Measurements from ENCODE around the gene FZD1. TPM values are rescaled to one million over a fixed set of nuclear protein-coding genes. Genes with fewer than 3 reads are reported as not detected.

Gene FZD1
- total RNA-seq, 1 donor from 2014 or later: 0.55 TPM

GRCh38 chr7:91240376-91240941, 23.8 kb upstream of the FZD1 start:
- ChIA-PET POLR2A (no interaction called here), CTCF (no interaction called here)
- Mint-ChIP-seq H3K9me3 (no peaks in the 10 kb centered on the region), H3K36me3 (ENCODE audit: low read depth) (no peaks in the 10 kb centered on the region), H3K4me3 (no peak overlapping the region), H3K27me3 (peaks cover 6% of the 10 kb centered on the region), H3K27ac (no peak overlapping the region), H3K4me1 (no peaks in the 10 kb centered on the region)
- intact Hi-C loops (cut with micrococcal nuclease): no loop called here
- no peak for ATAC-seq (ENCODE audit: low read depth)
- no peak for TF ChIP-seq CTCF (IDR thresholded peaks at IDR 0.05)
- no peak for DNase-seq

- TF ChIP-seq CTCF (IDR thresholded peaks at IDR 0.05): no peak
- no peak for ATAC-seq (ENCODE audit: low read depth)
- Mint-ChIP-seq H3K27me3 (peaks cover 6% of the 10 kb centered on the region), H3K4me3 (no peak overlapping the region), H3K36me3 (ENCODE audit: low read depth) (no peaks in the 10 kb centered on the region), H3K9me3 (no peaks in the 10 kb centered on the region), H3K4me1 (no peaks in the 10 kb centered on the region), H3K27ac (no peak overlapping the region)
- CTCF ChIA-PET: no interaction called here
- no peak for DNase-seq
- POLR2A ChIA-PET: no interaction called here
- intact Hi-C loops (cut with micrococcal nuclease): no loop called here
Observed at GRCh38 chr7:91242097-91242844, 22.0 kb upstream of the FZD1 start.

GRCh38 chr7:91243591-91244301, 20.5 kb upstream of the FZD1 start:
- H3K4me1 Mint-ChIP-seq: no peaks in the 10 kb centered on the region
- POLR2A ChIA-PET: no interaction called here
- TF ChIP-seq CTCF (IDR thresholded peaks at IDR 0.05): no peak
- H3K27me3 Mint-ChIP-seq: peaks cover 6% of the 10 kb centered on the region
- CTCF ChIA-PET: no interaction called here
- no peaks in the 10 kb centered on the region for H3K36me3 Mint-ChIP-seq (ENCODE audit: low read depth)
- H3K9me3 Mint-ChIP-seq: no peaks in the 10 kb centered on the region
- ATAC-seq (ENCODE audit: low read depth) (no peak), DNase-seq (no peak)
- no peak overlapping the region for H3K4me3 Mint-ChIP-seq
- no peak overlapping the region for H3K27ac Mint-ChIP-seq
- intact Hi-C loops (cut with micrococcal nuclease): no loop called here

- H3K36me3 Mint-ChIP-seq (ENCODE audit: low read depth): no peaks in the 10 kb centered on the region
- ChIA-PET CTCF (no interaction called here), POLR2A (no interaction called here)
- no peak overlapping the region for H3K4me3 Mint-ChIP-seq
- DNase-seq: no peak
- H3K4me1 Mint-ChIP-seq: no peaks in the 10 kb centered on the region
- ATAC-seq (ENCODE audit: low read depth): no peak
- H3K27ac Mint-ChIP-seq: no peak overlapping the region
- intact Hi-C loops (cut with micrococcal nuclease): no loop called here
- peaks cover 2% of the 10 kb centered on the region for H3K27me3 Mint-ChIP-seq
- no peak for TF ChIP-seq CTCF (IDR thresholded peaks at IDR 0.05)
- no peaks in the 10 kb centered on the region for H3K9me3 Mint-ChIP-seq
Observed at GRCh38 chr7:91247500-91247899, 16.7 kb upstream of the FZD1 start.

GRCh38 chr7:91248996-91249395, 15.2 kb upstream of the FZD1 start:
- TF ChIP-seq CTCF (IDR thresholded peaks at IDR 0.05): no peak
- no peak for ATAC-seq (ENCODE audit: low read depth)
- Mint-ChIP-seq H3K27ac (no peak overlapping the region), H3K4me3 (no peak overlapping the region), H3K36me3 (ENCODE audit: low read depth) (no peaks in the 10 kb centered on the region), H3K4me1 (no peaks in the 10 kb centered on the region), H3K9me3 (no peaks in the 10 kb centered on the region), H3K27me3 (no peaks in the 10 kb centered on the region)
- ChIA-PET POLR2A (no interaction called here), CTCF (no interaction called here)
- no peak for DNase-seq
- intact Hi-C loops (cut with micrococcal nuclease): no loop called here
